Measurements from ENCODE around the gene AMOTL1. TPM values are rescaled to one million over a fixed set of nuclear protein-coding genes. Genes with fewer than 3 reads are reported as not detected.
A peak's percentile ranks its signal among the peaks of the same experiment; 100 is the strongest.
"Not testable (repeated sequence)": the region's sequence is repeated elsewhere in the genome, so short reads cannot be mapped to it uniquely, and the experiment has no call there.

Gene AMOTL1
- total and polyA plus RNA-seq, 7 donors = 0.69 to 161 (median 96.3) TPM

DNA sequence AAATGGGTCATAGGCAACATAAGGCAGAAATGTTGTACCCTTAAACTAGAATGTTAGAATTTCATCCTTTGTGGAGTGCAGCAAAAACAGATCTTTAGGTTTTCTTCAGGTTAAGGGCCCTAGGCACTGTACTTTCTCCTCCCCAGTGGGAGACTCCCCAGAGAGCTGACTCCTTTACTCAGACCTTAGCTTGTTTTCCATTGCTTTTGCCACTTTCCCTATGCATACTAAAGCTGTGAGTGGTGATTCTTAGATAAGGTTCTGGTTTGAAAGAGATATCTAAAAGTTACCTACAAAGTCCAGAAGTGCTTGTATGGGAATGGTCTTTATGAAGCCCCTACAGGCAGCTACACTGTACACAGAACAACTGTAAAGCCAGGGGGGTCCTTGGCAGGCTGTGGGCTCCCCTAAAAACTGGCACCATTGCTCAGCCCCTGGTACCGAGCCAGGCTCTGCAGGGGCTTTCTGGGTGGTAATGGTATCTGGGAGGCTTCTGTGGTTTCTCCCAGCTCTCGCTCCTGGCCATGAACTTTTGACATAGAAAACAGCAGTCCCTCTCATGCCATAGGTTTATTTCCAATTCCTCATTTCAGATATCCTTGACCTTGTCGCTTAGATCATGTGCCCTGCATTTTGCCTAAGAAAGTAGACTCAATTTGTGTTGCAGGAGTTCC, 23.2 kb downstream of the AMOTL1 start:
- intact Hi-C loops (cut with DNase I) = no loop called here
- H3K4me1 ChIP-seq = peaks cover 0 to 92% (median 90%) of the 10 kb centered on the region in 4 donors
- no peak overlapping the region for H3K4me3 ChIP-seq
- TF ChIP-seq POLR2A (IDR thresholded peaks at IDR 0.05) = no peak
- TF ChIP-seq, protein P1, sequence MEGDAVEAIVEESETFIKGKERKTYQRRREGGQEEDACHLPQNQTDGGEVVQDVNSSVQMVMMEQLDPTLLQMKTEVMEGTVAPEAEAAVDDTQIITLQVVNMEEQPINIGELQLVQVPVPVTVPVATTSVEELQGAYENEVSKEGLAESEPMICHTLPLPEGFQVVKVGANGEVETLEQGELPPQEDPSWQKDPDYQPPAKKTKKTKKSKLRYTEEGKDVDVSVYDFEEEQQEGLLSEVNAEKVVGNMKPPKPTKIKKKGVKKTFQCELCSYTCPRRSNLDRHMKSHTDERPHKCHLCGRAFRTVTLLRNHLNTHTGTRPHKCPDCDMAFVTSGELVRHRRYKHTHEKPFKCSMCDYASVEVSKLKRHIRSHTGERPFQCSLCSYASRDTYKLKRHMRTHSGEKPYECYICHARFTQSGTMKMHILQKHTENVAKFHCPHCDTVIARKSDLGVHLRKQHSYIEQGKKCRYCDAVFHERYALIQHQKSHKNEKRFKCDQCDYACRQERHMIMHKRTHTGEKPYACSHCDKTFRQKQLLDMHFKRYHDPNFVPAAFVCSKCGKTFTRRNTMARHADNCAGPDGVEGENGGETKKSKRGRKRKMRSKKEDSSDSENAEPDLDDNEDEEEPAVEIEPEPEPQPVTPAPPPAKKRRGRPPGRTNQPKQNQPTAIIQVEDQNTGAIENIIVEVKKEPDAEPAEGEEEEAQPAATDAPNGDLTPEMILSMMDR (IDR thresholded peaks at IDR 0.05) = no peak
- TF ChIP-seq EP300 (IDR thresholded peaks at IDR 0.05) = no peak
- TF ChIP-seq POLR2AphosphoS5 (IDR thresholded peaks at IDR 0.05) = no peak
- 94 to 96% methylated on average over 3 of the region's 3 CpGs for WGBS, 2 donors
- no peak for DNase-seq
- H3K27me3 ChIP-seq = no peaks in the 10 kb centered on the region
- peak overlapping the region; percentile 10 to 72 (median 50) for H3K27ac ChIP-seq
- no peaks in the 10 kb centered on the region for H3K36me3 ChIP-seq
- no peaks in the 10 kb centered on the region for H3K9me3 ChIP-seq

DNA sequence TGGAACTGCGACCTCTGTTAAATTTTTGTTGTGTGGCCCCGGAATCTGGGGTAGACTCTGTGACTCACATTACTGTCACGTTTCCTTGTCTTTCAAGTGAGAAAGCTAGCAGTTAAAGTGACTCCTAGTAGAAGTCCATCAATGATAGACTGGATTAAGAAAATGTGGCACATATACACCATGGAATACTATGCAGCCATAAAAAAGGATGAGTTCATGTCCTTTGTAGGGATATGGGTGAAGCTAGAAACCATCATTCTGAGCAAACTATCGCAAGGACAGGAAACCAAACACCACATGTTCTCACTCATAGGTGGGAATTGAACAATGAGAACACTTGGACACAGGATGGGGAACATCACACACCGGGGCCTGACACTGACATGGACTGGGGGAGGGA, 23.8 kb downstream of the AMOTL1 start:
- 92 to 96% methylated on average over 5 of the region's 5 CpGs for WGBS, 2 donors
- intact Hi-C loops (cut with DNase I); H3K36me3 ChIP-seq; DNase-seq; H3K27me3 ChIP-seq; H3K4me3 ChIP-seq; H3K9me3 ChIP-seq: not testable (repeated sequence)
- Histone ChIP-seq H3K27ac (peak overlapping the region in 2 of 4 donors; percentile 71 to 72), H3K4me1 (peaks cover 0 to 91% (median 89%) of the 10 kb centered on the region in 4 donors)

DNA sequence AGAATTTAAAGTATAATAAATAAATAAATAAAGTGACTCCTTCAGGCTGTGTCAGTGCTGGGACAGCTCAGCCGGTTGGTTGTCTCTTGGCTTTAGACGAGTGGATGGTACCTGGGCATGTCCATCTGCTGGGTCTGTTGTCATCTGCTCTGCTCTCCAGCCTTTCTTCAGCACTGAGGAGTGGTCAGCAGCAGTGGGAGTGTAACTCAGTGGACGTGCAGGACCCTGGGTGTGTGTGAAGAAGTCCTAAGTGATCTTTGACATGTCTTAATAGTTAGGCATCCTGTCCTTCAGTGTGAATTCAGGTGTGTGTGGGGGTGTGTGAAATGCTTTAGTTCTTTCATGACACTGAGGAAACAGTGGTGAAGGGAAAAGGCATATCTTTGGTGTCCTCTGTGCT, 24.3 kb downstream of the AMOTL1 start:
- H3K4me3 ChIP-seq = no peak overlapping the region
- TF ChIP-seq POLR2AphosphoS5 (IDR thresholded peaks at IDR 0.05) (no peak), POLR2A (IDR thresholded peaks at IDR 0.05) (no peak), EP300 (IDR thresholded peaks at IDR 0.05) (no peak)
- TF ChIP-seq, protein P1 (IDR thresholded peaks at IDR 0.05) = no peak
- H3K27ac ChIP-seq = peak overlapping the region in 2 of 4 donors; percentile 71 to 75
- H3K36me3 ChIP-seq = no peaks in the 10 kb centered on the region
- intact Hi-C loops (cut with DNase I) = no loop called here
- 87% methylated on average over 3 of the region's 3 CpGs for WGBS, 2 donors
- no peaks in the 10 kb centered on the region for H3K27me3 ChIP-seq
- H3K9me3 ChIP-seq = no peaks in the 10 kb centered on the region
- DNase-seq = no peak
- H3K4me1 ChIP-seq = peaks cover 0 to 93% (median 91%) of the 10 kb centered on the region in 4 donors

DNA sequence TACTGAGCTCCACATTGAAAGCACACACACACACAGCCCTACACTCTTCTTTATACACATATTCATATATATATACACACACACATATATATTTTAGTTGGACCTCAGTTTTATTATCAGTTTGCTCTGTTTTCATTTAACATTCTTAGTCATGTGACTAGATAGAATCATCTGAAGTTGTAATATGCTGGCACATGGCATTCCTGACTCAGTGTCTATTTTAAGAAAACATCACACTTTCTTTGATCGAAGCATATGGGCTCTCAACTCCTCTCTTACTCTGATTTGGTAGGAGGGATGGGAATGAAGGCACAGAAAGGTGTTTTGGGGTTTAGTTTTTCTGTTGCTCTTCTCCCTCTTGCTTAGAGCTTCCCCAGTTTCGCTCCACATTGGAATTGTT, 24.8 kb downstream of the AMOTL1 start:
- peaks cover 0 to 93% (median 92%) of the 10 kb centered on the region in 4 donors for H3K4me1 ChIP-seq

DNA sequence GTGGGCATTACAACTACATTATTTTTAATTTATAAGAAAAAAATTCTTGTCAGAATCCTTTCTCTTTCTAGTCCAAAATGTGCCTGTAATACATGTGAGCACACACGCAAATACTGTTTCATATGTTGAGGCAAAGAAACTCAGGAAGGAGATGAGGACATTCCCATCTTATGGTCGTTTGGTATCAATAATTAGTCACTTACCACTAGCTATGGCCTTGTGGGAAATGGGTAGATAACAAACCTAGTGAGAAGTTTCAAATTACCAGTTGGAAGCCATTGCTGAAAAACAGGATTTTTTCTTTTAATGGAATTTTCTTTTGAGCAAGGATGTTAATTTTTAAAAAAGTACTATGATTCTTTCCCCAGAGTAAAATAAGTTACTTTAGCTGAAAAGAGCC, 25.7 kb downstream of the AMOTL1 start:
- Histone ChIP-seq H3K9me3 (no peaks in the 10 kb centered on the region), H3K4me1 (peaks cover 0 to 93% (median 87%) of the 10 kb centered on the region in 4 donors), H3K27ac (peak overlapping the region; percentile 36 to 75 (median 58)), H3K4me3 (no peak overlapping the region), H3K27me3 (no peaks in the 10 kb centered on the region), H3K36me3 (no peaks in the 10 kb centered on the region)
- intact Hi-C loops (cut with DNase I) = no loop called here
- no peak for DNase-seq
- TF ChIP-seq POLR2AphosphoS5 (IDR thresholded peaks at IDR 0.05) (no peak), POLR2A (IDR thresholded peaks at IDR 0.05) (no peak), EP300 (IDR thresholded peaks at IDR 0.05) (no peak)
- TF ChIP-seq, protein P1 (IDR thresholded peaks at IDR 0.05) = no peak
- WGBS, 2 donors = 68 to 71% methylated on average over 2 of the region's 2 CpGs

More for the DNA sequence above, 24.8 kb downstream of the AMOTL1 start:
- Histone ChIP-seq H3K36me3 (no peaks in the 10 kb centered on the region), H3K4me3 (no peak overlapping the region), H3K27ac (peak overlapping the region; percentile 29 to 75 (median 58)), H3K27me3 (no peaks in the 10 kb centered on the region), H3K9me3 (no peaks in the 10 kb centered on the region)
- DNase-seq = no peak
- intact Hi-C loops (cut with DNase I) = no loop called here
- TF ChIP-seq POLR2A (IDR thresholded peaks at IDR 0.05) (no peak), EP300 (IDR thresholded peaks at IDR 0.05) (no peak), POLR2AphosphoS5 (IDR thresholded peaks at IDR 0.05) (no peak)
- TF ChIP-seq, protein P1 (IDR thresholded peaks at IDR 0.05) = no peak
- 75 to 91% methylated on average over 2 of the region's 2 CpGs for WGBS, 2 donors

Data from sigmoid colon (tissue), 7 donors.